CD4-positive, alpha-beta T cell (primary cell): Measurements from ENCODE around the gene STARD13. TPM values are rescaled to one million over a fixed set of nuclear protein-coding genes. Genes with fewer than 3 reads are reported as not detected.

Source experiments
- ATAC-seq: fragments of 200-7000 bp; cut with Tn5 transposase; one replicate; pipeline ENCODE4 v1.10.0; 2022; ENCODE audit warnings: mild to moderate bottlenecking; ENCODE audit not compliant: poor library complexity
- CTCF ChIA-PET: fragments of 350-600 bp; sonication (Branson Sonifier 250); formaldehyde crosslinking; loops from one replicate; lab custom pipeline; 2021; ENCODE audit warnings: antibody characterized with exemption, inconsistent platforms; lab: Charles Lee
- POLR2A ChIA-PET: fragments of 350-600 bp; sonication (Branson Sonifier 250); formaldehyde crosslinking; loops from one replicate; lab custom pipeline; 2021; ENCODE audit warnings: antibody characterized with exemption, inconsistent platforms; lab: Charles Lee
- DNase-seq, 14 experiments: peaks; one replicate each; pipeline ENCODE4 v3.0.0-alpha.2; 2013 to 2020; ENCODE audit warnings: mixed read lengths in 2 of 14
- H3K27ac ChIP-seq, 2 donors: one replicate each; pipeline versions ENCODE4 v1.5.1 to v1.7.0; 2013; ENCODE audit warnings: low read length in 2 of 2, low read depth in 1 of 2, mild to moderate bottlenecking in 1 of 2
- H3K27me3 ChIP-seq, 2 experiments: 1 replicate in 1 of 2; 2 replicates in 1 of 2; pipeline versions ENCODE4 v1.6.1 to v1.7.0; 2013; ENCODE audit warnings: low read length in 2 of 2, control low read depth in 1 of 2, mild to moderate bottlenecking in 1 of 2, moderate library complexity in 1 of 2; ENCODE audit not compliant: insufficient read depth in 2 of 2, control insufficient read depth in 1 of 2
- H3K36me3 ChIP-seq: one replicate; pipeline ENCODE4 v1.6.1; 2013; ENCODE audit warnings: low read length, control low read depth; ENCODE audit not compliant: insufficient read depth
- H3K4me1 ChIP-seq: one replicate; pipeline ENCODE4 v1.6.1; 2013; ENCODE audit warnings: low read length, control low read depth; ENCODE audit not compliant: insufficient read depth
- H3K4me3 ChIP-seq: one replicate; pipeline ENCODE4 v1.5.1; 2013; ENCODE audit warnings: mild to moderate bottlenecking, low read length, moderate library complexity
- H3K9me3 ChIP-seq, 2 experiments: 1 replicate in 1 of 2; 2 replicates in 1 of 2; pipeline versions ENCODE4 v1.6.1 to v1.7.0; 2013; ENCODE audit warnings: low read length in 2 of 2, mild to moderate bottlenecking in 2 of 2, control low read depth in 1 of 2, moderate library complexity in 1 of 2; ENCODE audit not compliant: control insufficient read depth in 1 of 2, insufficient read depth in 1 of 2
- H3K27ac Mint-ChIP-seq: one replicate; pipeline ENCODE4 v1.8.0; 2020; ENCODE audit warnings: mixed read lengths
- H3K27me3 Mint-ChIP-seq: one replicate; pipeline ENCODE4 v1.8.0; 2021; ENCODE audit warnings: mixed read lengths
- H3K36me3 Mint-ChIP-seq: one replicate; pipeline ENCODE4 v1.8.0; 2021; ENCODE audit warnings: low read depth, mixed read lengths
- H3K4me1 Mint-ChIP-seq: one replicate; pipeline ENCODE4 v1.8.0; 2021; ENCODE audit warnings: low read depth, mixed read lengths
- H3K4me3 Mint-ChIP-seq: one replicate; pipeline ENCODE4 v1.8.0; 2020; ENCODE audit warnings: mild to moderate bottlenecking, mixed read lengths
- H3K9me3 Mint-ChIP-seq: one replicate; pipeline ENCODE4 v1.8.0; 2020; ENCODE audit warnings: mixed read lengths
- CTCF ChIP-seq: fragments of 200-600 bp; IDR thresholded peaks from one replicate; pipeline ENCODE4 v1.8.0; 2022; ENCODE audit warnings: antibody characterized with exemption, mild to moderate bottlenecking
- intact Hi-C, 2 experiments: fragments of 100-400 bp; cut with DNase I in 1 of 2; cut with micrococcal nuclease in 1 of 2; formaldehyde crosslinking; loops; one replicate each; pipeline versions ENCODE4 v1.15.1 to v1.9.0; 2023 to 2025; cut with DNase I, micrococcal nuclease
- total RNA-seq, 174 experiments: library from RNA in 2 of 174; stranded (reverse) in 2 of 174; gene quantifications; one replicate each; pipeline ENCODE4 v1.2.3 and lab custom pipeline; 2021 to 2026

Gene STARD13
- total RNA-seq, 2 experiments from 2014 or later: not detected

- H3K36me3 ChIP-seq: no peaks in the 10 kb centered on the region
- no peaks in the 10 kb centered on the region for H3K9me3 ChIP-seq
- H3K4me1 ChIP-seq: no peaks in the 10 kb centered on the region
- Mint-ChIP-seq H3K27me3 (peaks cover 37% of the 10 kb centered on the region), H3K9me3 (no peaks in the 10 kb centered on the region), H3K27ac (no peak overlapping the region), H3K4me3 (no peak overlapping the region), H3K4me1 (no peaks in the 10 kb centered on the region), H3K36me3 (no peaks in the 10 kb centered on the region)
- ChIA-PET POLR2A (no interaction called here), CTCF (no interaction called here)
- DNase-seq: no peak
- H3K27me3 ChIP-seq: peaks cover 0 to 5% of the 10 kb centered on the region in 2 experiments
- no peak overlapping the region for H3K27ac ChIP-seq
- ATAC-seq: no peak
- H3K4me3 ChIP-seq: no peak overlapping the region
- intact Hi-C loops: no loop called here
- no peak for TF ChIP-seq CTCF
Measured at GRCh38 chr13:33169273-33169980, 116.1 kb downstream of the STARD13 start.

- no peaks in the 10 kb centered on the region for H3K4me1 ChIP-seq
- Mint-ChIP-seq H3K36me3 (no peaks in the 10 kb centered on the region), H3K27me3 (peaks cover 34% of the 10 kb centered on the region), H3K27ac (no peak overlapping the region), H3K4me3 (no peak overlapping the region), H3K4me1 (no peaks in the 10 kb centered on the region), H3K9me3 (no peaks in the 10 kb centered on the region)
- no peaks in the 10 kb centered on the region for H3K36me3 ChIP-seq
- no peaks in the 10 kb centered on the region for H3K9me3 ChIP-seq
- ChIA-PET CTCF (interaction anchor here (0.7 kb wide), 1 partner anchor 285 kb away, joined by 3 read pairs; no protein-coding TSS in a partner anchor), POLR2A (no interaction called here)
- intact Hi-C loops: no loop called here
- no peak overlapping the region for H3K4me3 ChIP-seq
- no peak for ATAC-seq
- H3K27me3 ChIP-seq: peaks cover 0 to 5% of the 10 kb centered on the region in 2 experiments
- H3K27ac ChIP-seq: no peak overlapping the region
- no peak for TF ChIP-seq CTCF
- no peak for DNase-seq
Measured at GRCh38 chr13:33168321-33168960, 117.1 kb downstream of the STARD13 start.

GRCh38 chr13:33167491-33167890, 118.1 kb downstream of the STARD13 start:
- H3K27ac ChIP-seq: no peak overlapping the region
- H3K27me3 ChIP-seq: peaks cover 0 to 5% of the 10 kb centered on the region in 2 experiments
- Mint-ChIP-seq H3K4me1 (no peaks in the 10 kb centered on the region), H3K27ac (no peak overlapping the region), H3K27me3 (peaks cover 26% of the 10 kb centered on the region), H3K36me3 (no peaks in the 10 kb centered on the region), H3K4me3 (no peak overlapping the region), H3K9me3 (peaks cover 5% of the 10 kb centered on the region)
- ATAC-seq: no peak
- ChIA-PET POLR2A (no interaction called here), CTCF (interaction anchor here (0.7 kb wide), 1 partner anchor 286 kb away, joined by 3 read pairs; no protein-coding TSS in a partner anchor)
- H3K9me3 ChIP-seq: no peaks in the 10 kb centered on the region
- DNase-seq: no peak
- TF ChIP-seq CTCF: no peak
- H3K4me3 ChIP-seq: no peak overlapping the region
- intact Hi-C loops: no loop called here
- no peaks in the 10 kb centered on the region for H3K4me1 ChIP-seq
- no peaks in the 10 kb centered on the region for H3K36me3 ChIP-seq
